ENCODE measurements around the gene PDZRN4. TPM values are rescaled to one million over a fixed set of nuclear protein-coding genes. Genes with fewer than 3 reads are reported as not detected.

The PDZRN4 gene
- total and polyA plus RNA-seq, 11 donors: 0.07 to 1.4 (median 0.12) TPM; not detected in 6

DNA sequence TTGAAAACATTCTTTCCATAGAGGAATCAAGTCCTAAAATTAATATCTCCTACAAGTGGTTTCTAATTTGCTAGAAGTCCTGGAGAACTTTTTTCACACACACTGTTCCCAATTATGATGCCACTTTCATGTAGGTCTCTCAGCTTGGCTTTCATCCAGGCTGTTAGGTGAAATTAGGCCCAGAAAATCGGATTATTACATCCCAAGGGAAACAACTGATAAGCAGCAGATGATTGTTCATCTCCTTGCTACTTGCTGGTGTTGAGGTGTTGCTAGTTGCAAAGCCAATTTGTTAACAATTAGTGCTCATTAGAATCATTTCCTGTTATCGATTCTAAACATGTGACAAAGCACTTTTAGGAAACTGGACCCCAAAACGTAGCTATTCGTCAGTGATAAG lies 248.0 kb downstream of the PDZRN4 start:
- H3K4me3 ChIP-seq: no peak overlapping the region
- no peak for DNase-seq
- H3K27ac ChIP-seq: no peak overlapping the region
- no peak for ATAC-seq
- H3K27me3 ChIP-seq: no peaks in the 10 kb centered on the region
- TF ChIP-seq POLR2A (IDR thresholded peaks at IDR 0.05): no peak
- TF ChIP-seq, protein P1, sequence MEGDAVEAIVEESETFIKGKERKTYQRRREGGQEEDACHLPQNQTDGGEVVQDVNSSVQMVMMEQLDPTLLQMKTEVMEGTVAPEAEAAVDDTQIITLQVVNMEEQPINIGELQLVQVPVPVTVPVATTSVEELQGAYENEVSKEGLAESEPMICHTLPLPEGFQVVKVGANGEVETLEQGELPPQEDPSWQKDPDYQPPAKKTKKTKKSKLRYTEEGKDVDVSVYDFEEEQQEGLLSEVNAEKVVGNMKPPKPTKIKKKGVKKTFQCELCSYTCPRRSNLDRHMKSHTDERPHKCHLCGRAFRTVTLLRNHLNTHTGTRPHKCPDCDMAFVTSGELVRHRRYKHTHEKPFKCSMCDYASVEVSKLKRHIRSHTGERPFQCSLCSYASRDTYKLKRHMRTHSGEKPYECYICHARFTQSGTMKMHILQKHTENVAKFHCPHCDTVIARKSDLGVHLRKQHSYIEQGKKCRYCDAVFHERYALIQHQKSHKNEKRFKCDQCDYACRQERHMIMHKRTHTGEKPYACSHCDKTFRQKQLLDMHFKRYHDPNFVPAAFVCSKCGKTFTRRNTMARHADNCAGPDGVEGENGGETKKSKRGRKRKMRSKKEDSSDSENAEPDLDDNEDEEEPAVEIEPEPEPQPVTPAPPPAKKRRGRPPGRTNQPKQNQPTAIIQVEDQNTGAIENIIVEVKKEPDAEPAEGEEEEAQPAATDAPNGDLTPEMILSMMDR (IDR thresholded peaks at IDR 0.05): no peak
- no peaks in the 10 kb centered on the region for H3K36me3 ChIP-seq
- no peaks in the 10 kb centered on the region for H3K9me3 ChIP-seq
- intact Hi-C loops (cut with DNase I): loop anchor here in 1 of 10 donors (5.0 kb wide), 1 partner anchor 591 kb away; no protein-coding TSS in a partner anchor
- H3K4me1 ChIP-seq: no peaks in the 10 kb centered on the region
- WGBS, 4 donors: 33 to 60% (median 47%) methylated on average over 4 of the region's 4 CpGs

DNA sequence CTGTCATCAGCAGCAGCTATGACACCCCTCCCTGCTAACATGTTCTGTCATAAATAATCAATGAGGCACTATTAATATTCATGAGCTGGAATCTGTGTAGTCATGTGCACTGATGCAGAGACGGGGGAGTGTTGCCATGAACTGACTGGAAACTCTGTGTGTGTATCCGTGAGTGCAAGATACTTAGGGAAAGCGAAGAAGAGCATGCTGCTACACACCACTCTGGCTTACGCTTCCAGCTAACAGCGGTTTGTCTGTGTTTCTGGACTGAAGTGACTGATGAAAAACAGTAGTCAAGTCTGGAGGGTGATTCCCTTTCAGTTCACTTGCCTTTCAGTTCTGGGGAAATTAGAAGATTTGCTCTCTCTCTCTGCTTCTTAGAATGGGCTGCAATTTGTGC lies 249.4 kb downstream of the PDZRN4 start:
- TF ChIP-seq POLR2A (IDR thresholded peaks at IDR 0.05): no peak
- TF ChIP-seq, protein P1 (IDR thresholded peaks at IDR 0.05): no peak
- Histone ChIP-seq H3K4me1 (no peaks in the 10 kb centered on the region), H3K36me3 (no peaks in the 10 kb centered on the region), H3K27me3 (no peaks in the 10 kb centered on the region), H3K27ac (no peak overlapping the region), H3K4me3 (no peak overlapping the region), H3K9me3 (no peaks in the 10 kb centered on the region)
- ATAC-seq (no peak), DNase-seq (no peak)
- intact Hi-C loops (cut with DNase I): loop anchor here in 1 of 10 donors (5.0 kb wide), 1 partner anchor 590 kb away; no protein-coding TSS in a partner anchor
- WGBS, 4 donors: 43 to 60% (median 59%) methylated on average over 5 of the region's 5 CpGs

DNA sequence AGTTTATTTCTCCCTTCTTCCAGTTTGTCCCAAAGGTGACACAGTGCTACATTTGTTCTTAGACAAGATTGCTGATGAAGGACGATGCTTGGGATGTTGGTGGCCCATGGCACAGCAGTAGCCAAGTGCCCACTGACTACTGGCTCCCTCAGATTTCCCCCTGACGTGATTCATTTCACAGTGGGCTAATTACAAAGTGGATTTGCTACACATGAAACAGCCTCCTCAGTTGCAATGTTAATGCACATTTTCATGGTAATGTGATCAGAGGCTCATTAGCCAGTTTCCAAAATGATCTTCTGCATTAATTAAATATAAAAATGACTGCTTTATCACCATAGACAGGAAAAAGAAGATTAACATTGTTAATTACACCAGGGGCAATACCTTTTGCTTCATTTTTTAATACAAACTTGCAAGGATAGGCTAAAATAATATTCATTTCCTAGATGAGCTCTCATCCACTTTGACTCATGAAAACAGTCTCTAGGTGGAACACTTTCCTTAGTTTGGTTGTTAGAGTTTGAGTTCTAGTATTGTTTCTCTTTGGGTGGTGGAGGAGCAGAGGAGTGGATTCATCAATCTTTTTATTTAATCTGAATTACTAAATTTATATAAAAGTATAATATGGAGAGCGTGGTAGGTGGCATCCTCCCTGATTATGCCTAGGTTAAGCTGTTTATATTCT lies 250.9 kb downstream of the PDZRN4 start:
- no peak overlapping the region for H3K27ac ChIP-seq
- intact Hi-C loops (cut with DNase I): loop anchor here in 1 of 10 donors (5.0 kb wide), 1 partner anchor 588 kb away; no protein-coding TSS in a partner anchor
- no peaks in the 10 kb centered on the region for H3K9me3 ChIP-seq
- no peaks in the 10 kb centered on the region for H3K36me3 ChIP-seq
- DNase-seq (no peak), ATAC-seq (no peak)
- no peaks in the 10 kb centered on the region for H3K27me3 ChIP-seq
- no peak overlapping the region for H3K4me3 ChIP-seq
- no peaks in the 10 kb centered on the region for H3K4me1 ChIP-seq
- WGBS, 4 donors: 84 to 92% (median 88%) methylated on average over 3 of the region's 3 CpGs
- TF ChIP-seq, protein P1 (IDR thresholded peaks at IDR 0.05): peak in 1 of 12 donors; percentile 6
- TF ChIP-seq POLR2A (IDR thresholded peaks at IDR 0.05): no peak

DNA sequence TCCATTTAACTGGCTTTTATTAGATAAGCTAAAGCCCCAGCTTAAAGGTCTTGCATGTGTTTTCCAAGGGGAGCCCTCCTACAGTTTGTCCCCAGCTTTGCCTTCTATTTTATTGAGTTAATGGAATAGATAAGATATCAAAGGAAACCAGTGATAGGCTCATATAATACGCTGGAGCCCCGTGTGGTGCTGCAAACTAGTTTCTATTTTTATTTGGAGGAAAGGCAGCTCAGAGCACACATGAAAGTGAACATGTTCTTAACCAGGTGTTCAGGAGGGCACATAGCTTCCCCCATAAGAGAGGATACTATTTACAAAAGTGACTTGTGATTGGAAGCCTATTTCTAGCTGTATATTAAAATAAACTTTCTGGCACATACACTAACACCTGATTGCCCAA lies 251.7 kb downstream of the PDZRN4 start:
- Histone ChIP-seq H3K27ac (no peak overlapping the region), H3K36me3 (no peaks in the 10 kb centered on the region), H3K27me3 (no peaks in the 10 kb centered on the region), H3K4me3 (no peak overlapping the region), H3K4me1 (no peaks in the 10 kb centered on the region), H3K9me3 (no peaks in the 10 kb centered on the region)
- intact Hi-C loops (cut with DNase I): loop anchor here in 1 of 10 donors (5.0 kb wide), 1 partner anchor 588 kb away; no protein-coding TSS in a partner anchor
- ATAC-seq (no peak), DNase-seq (no peak)
- WGBS, 4 donors: 18 to 33% (median 25%) methylated on average over 2 of the region's 2 CpGs
- no peak for TF ChIP-seq POLR2A (IDR thresholded peaks at IDR 0.05)
- TF ChIP-seq, protein P1 (IDR thresholded peaks at IDR 0.05): no peak
